HCEC 1CT (cell line): Measurements from ENCODE around the gene MOB1A.
"Not testable (repeated sequence)": the region's sequence is repeated elsewhere in the genome, so short reads cannot be mapped to it uniquely, and the experiment has no call there.

Experiments used
- DNase-seq: peaks from one replicate; pipeline ENCODE4 v3.0.0-alpha.2; 2017

MOB1A gene

GRCh38 chr2:74147727-74148456, 30.8 kb downstream of the MOB1A start, which contains the start of gene BOLA3:
Gene BOLA3, minus strand, starts transcription at chr2:74147912. Its CDS starts 38 bp downstream, at chr2:74147874.
- peak; percentile 81 for DNase-seq

- peak; percentile 28 for DNase-seq
These were observed 31.6 kb downstream of the MOB1A start for GRCh38 chr2:74146929-74147726.

- no peak for DNase-seq
These were observed 36.3 kb downstream of the MOB1A start for GRCh38 chr2:74142340-74142739.

GRCh38 chr2:74138600-74139323, 39.9 kb downstream of the MOB1A start:
- DNase-seq, result no peak

GRCh38 chr2:74137651-74138599, 40.8 kb downstream of the MOB1A start:
- no peak for DNase-seq

GRCh38 chr2:74131901-74132300, 46.8 kb downstream of the MOB1A start:
- no peak for DNase-seq

- no peak for DNase-seq
These were observed 48.3 kb downstream of the MOB1A start for GRCh38 chr2:74130211-74130995.

- DNase-seq, result no peak
These were observed 50.5 kb downstream of the MOB1A start for GRCh38 chr2:74128206-74128605.

GRCh38 chr2:74123955-74124354, 54.7 kb downstream of the MOB1A start:
- DNase-seq, result not testable (repeated sequence)

GRCh38 chr2:74121846-74122245, 56.8 kb downstream of the MOB1A start:
- not testable (repeated sequence) for DNase-seq

GRCh38 chr2:74119912-74120825, 58.5 kb downstream of the MOB1A start:
- DNase-seq, result peak; percentile 27

GRCh38 chr2:74119339-74119738, 59.3 kb downstream of the MOB1A start:
- no peak for DNase-seq

- no peak for DNase-seq
These were observed 67.3 kb downstream of the MOB1A start for GRCh38 chr2:74111380-74111779.

- no peak for DNase-seq
These were observed 68.1 kb downstream of the MOB1A start for GRCh38 chr2:74110537-74110936.

GRCh38 chr2:74109551-74109950, 69.1 kb downstream of the MOB1A start:
- no peak for DNase-seq

- no peak for DNase-seq
These were observed 71.6 kb downstream of the MOB1A start for GRCh38 chr2:74107071-74107470.

GRCh38 chr2:74105413-74105812, 73.3 kb downstream of the MOB1A start:
- DNase-seq, result no peak

GRCh38 chr2:74104839-74105238, 73.8 kb downstream of the MOB1A start:
- DNase-seq, result no peak

- no peak for DNase-seq
These were observed 74.9 kb downstream of the MOB1A start for GRCh38 chr2:74103763-74104162.
